ENCODE data around the gene NRXN3. TPM values are rescaled to one million over a fixed set of nuclear protein-coding genes. Genes with fewer than 3 reads are reported as not detected.

The NRXN3 gene
- total and polyA plus RNA-seq, 2 experiments from 2014 or later, result 1.0 to 1.8 TPM

- Histone ChIP-seq H2AFZ (no peak overlapping the region), H3K79me2 (replicated peaks; ENCODE audit: insufficient read depth) (no peaks in the 10 kb centered on the region), H3K27me3 (ENCODE audit: insufficient read depth) (no peaks in the 10 kb centered on the region), H4K20me1 (replicated peaks; ENCODE audit: insufficient read depth) (no peaks in the 10 kb centered on the region), H3K4me3 (no peak overlapping the region), H3F3A (replicated peaks; ENCODE audit: low read depth) (no peaks in the 10 kb centered on the region), H3K4me2 (no peak overlapping the region), H3K27ac (ENCODE audit: low read depth) (no peak overlapping the region), H3K9me2 (ENCODE audit: insufficient read depth) (no peaks in the 10 kb centered on the region), H3K36me3 (ENCODE audit: insufficient read depth) (no peaks in the 10 kb centered on the region), H3K4me1 (ENCODE audit: insufficient read depth) (no peaks in the 10 kb centered on the region)
- no peak for ATAC-seq
- H3K9me3 Mint-ChIP-seq, result no peaks in the 10 kb centered on the region
- DNase-seq (ENCODE audit: low spot score), result no peak
- H3K4me1 Mint-ChIP-seq, result no peaks in the 10 kb centered on the region
- no peak overlapping the region for H3K4me3 Mint-ChIP-seq
- H3K36me3 Mint-ChIP-seq (ENCODE audit: low read depth), result no peaks in the 10 kb centered on the region
- H3K27ac Mint-ChIP-seq, result no peak overlapping the region
- no peak for TF ChIP-seq STAT1 (IDR thresholded peaks at IDR 0.05; ENCODE audit: unreplicated experiment)
- TF ChIP-seq POLR2AphosphoS5 (IDR thresholded peaks at IDR 0.05; ENCODE audit: low read depth), result no peak
- TF ChIP-seq ZNF114 (CRISPR knock-in tag; IDR thresholded peaks at IDR 0.05), result no peak
- no peak for TF ChIP-seq NANOG (IDR thresholded peaks at IDR 0.05; ENCODE audit: borderline replicate concordance)
- no peak for TF ChIP-seq REST (IDR thresholded peaks at IDR 0.05; ENCODE audit: unreplicated experiment)
- TF ChIP-seq ZNF462 (CRISPR knock-in tag; IDR thresholded peaks at IDR 0.05), result no peak
- TF ChIP-seq CREB1 (CRISPR knock-in tag; IDR thresholded peaks at IDR 0.05; ENCODE audit: low read depth), result no peak
- H3K27me3 Mint-ChIP-seq (ENCODE audit: insufficient read depth, low read depth, poor library complexity), result no peaks in the 10 kb centered on the region
These were observed 1432.6 kb downstream of the NRXN3 start for GRCh38 chr14:79602742-79603141.

Data from GM23338 (cell line).